GM19240 (cell line): ENCODE measurements around the gene TDRD10.
A peak's percentile ranks its signal among the peaks of the same experiment; 100 is the strongest.
"Not testable (repeated sequence)": the region's sequence is repeated elsewhere in the genome, so short reads cannot be mapped to it uniquely, and the experiment has no call there.

Experiments used
- DNase-seq: peaks from one replicate; pipeline ENCODE4 v3.0.0; 2011; ENCODE audit warnings: low spot score; ENCODE audit not compliant: insufficient read length

Gene TDRD10

GRCh38 chr1:154514066-154514553 lies 12.1 kb downstream of the TDRD10 start:
- no peak for DNase-seq

- no peak for DNase-seq
Observed at GRCh38 chr1:154517661-154518060, 15.6 kb downstream of the TDRD10 start.

GRCh38 chr1:154519591-154519991 lies 17.6 kb downstream of the TDRD10 start:
- DNase-seq, result no peak

- no peak for DNase-seq
Observed at GRCh38 chr1:154520333-154520732, 18.3 kb downstream of the TDRD10 start.

GRCh38 chr1:154521695-154522094 lies 19.7 kb downstream of the TDRD10 start:
- DNase-seq, result no peak

- no peak for DNase-seq
Observed at GRCh38 chr1:154524881-154525280, 22.9 kb downstream of the TDRD10 start.

GRCh38 chr1:154527192-154527591 lies 25.2 kb downstream of the TDRD10 start:
- DNase-seq, result no peak

GRCh38 chr1:154529308-154529707 lies 27.3 kb downstream of the TDRD10 start:
- no peak for DNase-seq

- DNase-seq, result not testable (repeated sequence)
Observed at GRCh38 chr1:154531950-154532349, 29.9 kb downstream of the TDRD10 start.

GRCh38 chr1:154533952-154534844 lies 32.2 kb downstream of the TDRD10 start:
- no peak for DNase-seq

GRCh38 chr1:154536570-154536969 lies 34.6 kb downstream of the TDRD10 start:
- no peak for DNase-seq

GRCh38 chr1:154539486-154540483 lies 37.8 kb downstream of the TDRD10 start:
- no peak for DNase-seq

- DNase-seq, result no peak
Observed at GRCh38 chr1:154541231-154541630, 39.2 kb downstream of the TDRD10 start.

GRCh38 chr1:154546264-154547063 lies 44.4 kb downstream of the TDRD10 start:
- DNase-seq, result peak; percentile 62

- no peak for DNase-seq
Observed at GRCh38 chr1:154547105-154547732, 45.2 kb downstream of the TDRD10 start.

GRCh38 chr1:154548028-154548427 lies 46.0 kb downstream of the TDRD10 start:
- no peak for DNase-seq

GRCh38 chr1:154549202-154549770 lies 47.3 kb downstream of the TDRD10 start:
- DNase-seq, result no peak

- DNase-seq, result no peak
Observed at GRCh38 chr1:154550070-154550469, 48.1 kb downstream of the TDRD10 start.

GRCh38 chr1:154550657-154551056 lies 48.6 kb downstream of the TDRD10 start:
- DNase-seq, result no peak

- DNase-seq, result no peak
Observed at GRCh38 chr1:154551474-154551873, 49.5 kb downstream of the TDRD10 start.
